Measurements from ENCODE around the gene USP17L15. TPM values are rescaled to one million over a fixed set of nuclear protein-coding genes. Genes with fewer than 3 reads are reported as not detected.
"Not testable (repeated sequence)": the region's sequence is repeated elsewhere in the genome, so short reads cannot be mapped to it uniquely, and the experiment has no call there.

USP17L15 gene
- total RNA-seq, 2 donors from 2014 or later: not detected

DNA sequence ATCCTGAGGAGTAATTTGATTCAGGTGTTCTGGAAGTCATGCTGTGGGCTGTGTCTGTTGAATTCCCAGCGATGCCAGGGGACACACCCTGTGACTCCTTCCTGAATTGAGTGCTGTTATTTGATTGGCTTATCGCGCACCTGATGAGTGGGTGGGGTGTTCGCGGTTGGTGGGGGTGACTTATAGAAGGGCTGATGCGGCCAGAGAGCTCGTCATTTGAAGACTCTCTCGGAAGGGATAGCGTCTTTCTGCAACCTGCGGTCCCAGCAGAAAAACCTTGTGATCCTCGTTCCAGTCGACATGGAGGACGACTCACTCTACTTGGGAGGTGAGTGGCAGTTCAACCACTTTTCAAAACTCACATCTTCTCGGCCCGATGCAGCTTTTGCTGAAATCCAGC, 33.1 kb downstream of the USP17L15 start, which contains the start of gene USP17L22:
USP17L22 (plus strand) TSS at position 301 of the 400 bp plus-strand sequence; CDS start at position 301, 0 bp downstream.
- H3K9ac ChIP-seq (ENCODE audit: extremely low read depth, low read length, poor library complexity, severe bottlenecking); H3K36me3 ChIP-seq (ENCODE audit: control insufficient read depth, insufficient read depth, low read length); H3K4me3 Mint-ChIP-seq; H3K27ac Mint-ChIP-seq; H3K9me3 ChIP-seq (ENCODE audit: control insufficient read depth, low read length); H3K4me1 Mint-ChIP-seq; H3K27me3 ChIP-seq (ENCODE audit: control insufficient read depth, insufficient read depth, low read length, poor library complexity, severe bottlenecking); DNase-seq; H3K9me3 Mint-ChIP-seq; H3K27ac ChIP-seq (ENCODE audit: low read depth, low read length); H3K4me3 ChIP-seq (ENCODE audit: low read length); H3K27me3 Mint-ChIP-seq (ENCODE audit: insufficient read depth); H3K36me3 Mint-ChIP-seq (ENCODE audit: low read depth); H3K4me1 ChIP-seq (ENCODE audit: control insufficient read depth, insufficient read depth, low read length): not testable (repeated sequence)
- WGBS, 2 experiments (ENCODE audit: insufficient coverage in 1 of 2, insufficient read length in 1 of 2): no CpG with 5 or more reads among the region's 15 CpGs

- not testable (repeated sequence) for H3K9me3 ChIP-seq (ENCODE audit: control insufficient read depth, low read length); H3K4me3 ChIP-seq (ENCODE audit: low read length); H3K27me3 Mint-ChIP-seq (ENCODE audit: insufficient read depth); H3K27ac ChIP-seq (ENCODE audit: low read depth, low read length); H3K27ac Mint-ChIP-seq; H3K4me3 Mint-ChIP-seq; H3K4me1 Mint-ChIP-seq; H3K9me3 Mint-ChIP-seq; H3K4me1 ChIP-seq (ENCODE audit: control insufficient read depth, insufficient read depth, low read length); H3K9ac ChIP-seq (ENCODE audit: extremely low read depth, low read length, poor library complexity, severe bottlenecking); H3K36me3 Mint-ChIP-seq (ENCODE audit: low read depth); H3K36me3 ChIP-seq (ENCODE audit: control insufficient read depth, insufficient read depth, low read length); H3K27me3 ChIP-seq (ENCODE audit: control insufficient read depth, insufficient read depth, low read length, poor library complexity, severe bottlenecking); DNase-seq
- 57 to 76% methylated on average over 2 to 5 of the region's 10 CpGs for WGBS, 2 experiments (ENCODE audit: insufficient coverage in 1 of 2, insufficient read length in 1 of 2)
These were observed 37.5 kb downstream of the USP17L15 start for GRCh38 chr4:9271719-9272118.

Other genes starting within 250 kb of the USP17L15 start
- not detected for gene FAM90A26, start 64.0 kb upstream of the USP17L15 start, total RNA-seq
- not detected for gene USP17L10, start 23.7 kb upstream of the USP17L15 start, total RNA-seq
- gene USP17L11, start 19.0 kb upstream of the USP17L15 start, total RNA-seq: not detected
- not detected for gene USP17L12, start 14.2 kb upstream of the USP17L15 start, total RNA-seq
- not detected for gene USP17L13, start 9.5 kb upstream of the USP17L15 start, total RNA-seq
- not detected for gene USP17L17, start 9.5 kb downstream of the USP17L15 start, total RNA-seq
- not detected for gene USP17L18, start 14.2 kb downstream of the USP17L15 start, total RNA-seq
- gene USP17L19, start 19.0 kb downstream of the USP17L15 start, total RNA-seq: not detected
- gene USP17L20, start 23.7 kb downstream of the USP17L15 start, total RNA-seq: not detected
- not detected for gene USP17L21, start 28.5 kb downstream of the USP17L15 start, total RNA-seq
- gene USP17L22, start 33.2 kb downstream of the USP17L15 start, total RNA-seq: not detected
- not detected for gene USP17L24, start 90.8 kb downstream of the USP17L15 start, total RNA-seq
- gene USP17L25, start 95.5 kb downstream of the USP17L15 start, total RNA-seq: not detected
- gene USP17L26, start 100.3 kb downstream of the USP17L15 start, total RNA-seq: not detected
- not detected for gene USP17L5, start 105.0 kb downstream of the USP17L15 start, total RNA-seq
- not detected for gene USP17L27, start 109.8 kb downstream of the USP17L15 start, total RNA-seq
- not detected for gene USP17L28, start 114.5 kb downstream of the USP17L15 start, total RNA-seq
- not detected for gene USP17L29, start 119.3 kb downstream of the USP17L15 start, total RNA-seq
- not detected for gene USP17L30, start 128.7 kb downstream of the USP17L15 start, total RNA-seq
- gene DEFB131A, start 210.0 kb downstream of the USP17L15 start, total RNA-seq: not detected

Measured in endodermal cell (in vitro differentiated cells).